ENCODE results near the gene NISCH.

GRCh38 chr3:52456800-52457183 is 1.4 kb downstream of the NISCH start:
- TF ChIP-seq CTCF (IDR thresholded peaks at IDR 0.05; ENCODE audit: insufficient read depth, low read length), result no peak
- TF ChIP-seq REST (IDR thresholded peaks at IDR 0.05; ENCODE audit: insufficient replicate concordance, low read depth), result no peak

Data from HL-60 (cell line).